ENCODE measurements around the gene DNM3.

DNM3 gene

DNA sequence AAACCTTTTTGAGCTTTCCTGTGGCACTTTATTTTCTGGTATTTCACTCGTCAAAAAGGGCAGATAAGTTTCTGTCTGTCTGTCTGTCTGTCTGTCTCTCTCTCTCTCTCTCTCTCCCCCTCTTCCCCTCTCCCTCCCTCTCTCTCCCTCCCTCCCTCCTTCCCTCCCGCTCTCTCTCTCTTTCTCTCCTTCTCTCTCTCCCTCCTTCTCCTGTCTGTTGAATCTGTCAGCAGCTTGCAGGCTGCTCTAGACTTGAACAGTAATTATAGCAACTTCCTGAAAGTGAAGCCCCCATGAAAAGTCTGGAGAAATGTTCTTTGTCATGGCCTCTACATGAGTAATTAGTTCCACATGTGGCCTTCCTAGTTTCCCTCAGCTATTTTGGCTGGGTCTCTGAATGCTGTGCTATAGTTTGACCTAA, 303.9 kb downstream of the DNM3 start:
- no peak for DNase-seq

DNA sequence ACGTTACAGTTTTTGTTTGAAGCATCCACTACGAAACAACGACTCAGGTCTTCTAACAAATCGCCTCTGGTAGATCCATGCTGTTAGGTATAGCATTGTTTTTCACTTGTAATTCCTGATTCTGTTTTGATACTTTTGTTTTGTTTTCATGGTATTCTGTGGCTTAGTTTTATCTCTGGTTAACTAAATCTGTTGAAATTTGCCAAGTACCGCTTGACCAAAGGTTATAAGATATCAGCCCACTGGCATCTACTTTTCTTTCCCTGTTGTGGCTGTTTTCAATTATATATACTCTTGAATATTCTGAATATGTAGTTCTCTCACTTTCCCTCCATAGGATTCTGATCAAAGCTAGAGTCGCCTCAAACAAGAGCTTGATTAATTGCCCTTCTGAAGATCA, 304.4 kb downstream of the DNM3 start:
- no peak for DNase-seq

DNA sequence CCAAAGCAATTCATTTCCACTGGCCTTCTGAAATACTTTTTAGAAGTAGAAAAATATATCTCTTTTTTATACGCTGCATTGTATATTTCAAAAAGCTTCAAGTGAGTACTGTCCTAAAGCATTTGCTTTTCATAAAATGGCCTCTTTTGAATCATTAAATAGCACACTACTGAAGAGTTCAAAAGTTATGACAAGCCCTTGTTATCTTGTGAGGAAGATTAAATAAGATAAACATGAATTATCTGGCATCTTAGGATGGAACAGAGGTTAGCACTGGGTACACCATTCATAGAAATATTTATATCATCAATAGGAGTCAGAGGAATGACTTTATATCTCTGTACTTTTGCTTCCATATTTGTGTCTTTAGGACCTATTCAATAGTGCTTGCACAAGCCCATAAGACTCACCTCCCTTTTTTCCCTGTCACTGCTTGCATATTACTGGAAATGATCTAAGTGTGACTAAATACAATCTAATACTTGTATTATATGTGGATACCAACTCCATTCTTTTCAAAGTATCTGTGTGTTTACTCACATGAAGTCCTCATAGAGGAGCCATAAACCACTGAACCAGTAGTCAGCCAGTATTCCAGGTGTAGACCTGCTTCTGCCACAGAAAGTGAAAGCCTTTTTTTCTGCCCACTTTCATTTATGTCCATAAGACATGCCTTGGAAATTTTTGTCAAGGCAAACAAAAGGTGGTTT, 305.0 kb downstream of the DNM3 start:
- DNase-seq: no peak

DNA sequence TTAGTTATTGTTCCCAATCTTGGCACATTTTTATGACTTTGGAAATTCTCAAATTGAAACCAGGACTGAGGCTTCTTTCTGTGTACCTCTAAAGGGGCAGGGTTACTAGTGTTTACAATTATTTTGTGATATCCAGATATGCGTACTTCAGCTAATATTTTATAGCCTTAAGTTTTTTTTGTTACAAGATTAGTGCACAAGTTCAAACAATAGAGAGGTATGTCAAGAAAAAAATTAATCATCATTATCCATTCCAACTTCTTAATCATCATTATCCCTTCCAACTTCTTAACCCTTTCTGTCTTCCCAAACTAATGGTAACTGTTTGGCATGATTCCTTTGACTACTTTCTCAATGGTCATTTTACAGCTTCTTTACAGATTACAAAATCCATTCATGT, 306.2 kb downstream of the DNM3 start:
- DNase-seq: no peak

DNA sequence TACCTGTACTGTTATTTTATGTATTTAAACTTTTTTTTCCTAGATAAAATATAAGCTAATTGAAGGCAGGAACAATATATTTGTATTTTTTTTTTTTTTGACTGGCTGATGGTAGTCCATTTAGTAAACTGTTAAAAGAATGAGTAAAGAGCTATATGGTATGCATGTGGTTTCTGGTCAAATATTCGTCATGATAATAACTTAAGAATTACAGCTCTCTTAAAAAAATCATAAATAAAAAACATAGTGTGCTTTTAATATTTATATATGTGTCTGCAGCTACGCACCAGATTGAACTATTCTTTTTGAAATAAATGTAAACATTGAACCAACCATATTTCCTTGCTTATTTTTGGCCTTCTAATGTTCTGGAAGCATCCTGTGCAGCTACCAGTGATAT, 306.9 kb downstream of the DNM3 start:
- no peak for DNase-seq

DNA sequence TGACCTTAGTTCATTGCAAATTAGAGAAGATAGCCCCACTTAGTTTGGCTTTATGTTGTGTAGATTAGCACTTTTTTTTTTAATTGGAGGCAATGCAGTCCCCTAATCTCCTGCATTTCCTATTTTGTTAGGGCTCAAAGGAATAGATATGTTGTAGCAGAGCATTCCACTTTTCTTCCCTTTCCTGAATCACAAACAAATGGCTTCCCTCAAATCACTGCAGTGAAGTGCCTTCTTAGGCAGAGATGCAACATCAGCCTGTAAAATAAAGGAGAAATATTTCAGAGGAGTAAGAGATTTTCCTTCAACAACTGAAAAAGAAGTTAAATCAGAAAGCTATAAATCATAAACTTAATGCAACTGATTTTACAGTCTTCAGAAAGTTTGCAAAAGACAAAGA, 307.4 kb downstream of the DNM3 start:
- no peak for DNase-seq

DNA sequence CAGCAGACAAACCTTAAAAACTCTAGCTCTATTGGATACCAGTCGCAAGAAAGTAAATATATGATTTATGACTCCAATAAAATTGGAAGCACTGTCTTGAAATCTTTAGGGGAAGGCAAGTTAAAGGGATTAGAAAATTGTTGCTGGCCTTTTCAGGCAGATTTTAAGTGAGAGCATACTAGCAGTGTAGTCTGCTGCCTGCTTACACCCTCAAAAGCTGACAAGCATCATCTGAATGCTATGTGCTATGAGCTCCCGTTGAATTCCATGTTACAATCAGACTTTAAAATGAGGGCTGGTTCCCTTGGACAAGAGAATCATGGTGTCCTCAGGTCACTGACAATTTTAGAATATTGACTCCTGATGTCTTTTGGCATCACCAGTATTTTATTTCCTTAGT, 308.0 kb downstream of the DNM3 start:
- no peak for DNase-seq

DNA sequence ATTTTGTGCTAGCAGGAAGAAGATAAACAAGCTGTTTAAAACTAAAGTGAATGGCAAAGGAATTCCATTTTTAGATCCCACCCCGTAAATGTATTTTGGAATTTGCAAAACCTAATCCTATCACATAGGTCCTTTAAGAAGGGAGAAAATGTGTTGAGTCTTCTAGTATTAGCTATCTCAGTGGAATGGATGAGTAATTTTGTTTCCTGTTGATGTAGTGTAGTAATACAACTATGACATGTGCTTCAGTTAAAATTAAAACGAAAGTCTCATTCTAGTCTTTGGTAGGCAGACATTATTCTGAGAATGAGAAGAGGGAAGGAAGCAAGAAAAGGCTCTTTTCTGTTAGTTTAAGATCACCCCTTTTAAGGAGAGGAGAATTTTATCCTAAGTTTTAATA, 313.3 kb downstream of the DNM3 start:
- DNase-seq: peak in 1 of 5 donors; percentile 79

DNA sequence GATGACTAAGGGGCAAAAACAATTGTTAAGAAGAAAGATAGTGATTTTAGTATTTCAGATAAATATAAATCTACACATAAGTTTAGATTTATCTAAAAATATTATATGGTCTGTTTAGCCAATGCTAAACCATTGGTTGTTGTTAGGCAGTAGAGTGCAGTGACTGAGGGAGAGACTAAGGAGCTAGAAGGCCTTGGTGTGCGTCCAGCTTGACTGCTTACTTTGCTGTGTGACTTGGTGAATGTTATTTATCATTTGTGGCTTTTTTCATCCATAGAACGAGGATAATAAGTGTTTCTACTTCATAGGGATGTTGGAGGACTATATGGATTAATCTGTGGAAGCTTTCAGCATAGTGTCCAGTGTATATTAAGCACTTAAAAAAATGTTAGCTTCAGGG, 314.5 kb downstream of the DNM3 start:
- no peak for DNase-seq

DNA sequence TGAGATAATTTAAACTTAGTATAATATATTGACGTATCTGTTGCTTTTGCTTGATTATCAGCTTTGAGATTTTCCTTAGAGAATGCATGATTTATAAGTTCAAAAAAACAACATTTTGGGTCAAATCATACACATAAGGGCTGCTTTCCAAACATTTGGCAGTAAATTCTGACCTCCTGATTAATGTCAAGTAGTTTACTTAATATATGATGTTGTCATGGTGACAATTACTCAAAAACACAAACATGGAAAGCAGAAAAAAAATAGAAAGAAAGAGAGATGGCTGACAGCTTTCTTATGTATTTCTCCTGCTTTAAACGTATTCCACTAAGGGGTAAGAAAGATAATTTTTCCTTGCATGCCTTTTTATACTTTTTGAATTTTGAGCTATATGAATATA, 320.9 kb downstream of the DNM3 start:
- DNase-seq: no peak

DNA sequence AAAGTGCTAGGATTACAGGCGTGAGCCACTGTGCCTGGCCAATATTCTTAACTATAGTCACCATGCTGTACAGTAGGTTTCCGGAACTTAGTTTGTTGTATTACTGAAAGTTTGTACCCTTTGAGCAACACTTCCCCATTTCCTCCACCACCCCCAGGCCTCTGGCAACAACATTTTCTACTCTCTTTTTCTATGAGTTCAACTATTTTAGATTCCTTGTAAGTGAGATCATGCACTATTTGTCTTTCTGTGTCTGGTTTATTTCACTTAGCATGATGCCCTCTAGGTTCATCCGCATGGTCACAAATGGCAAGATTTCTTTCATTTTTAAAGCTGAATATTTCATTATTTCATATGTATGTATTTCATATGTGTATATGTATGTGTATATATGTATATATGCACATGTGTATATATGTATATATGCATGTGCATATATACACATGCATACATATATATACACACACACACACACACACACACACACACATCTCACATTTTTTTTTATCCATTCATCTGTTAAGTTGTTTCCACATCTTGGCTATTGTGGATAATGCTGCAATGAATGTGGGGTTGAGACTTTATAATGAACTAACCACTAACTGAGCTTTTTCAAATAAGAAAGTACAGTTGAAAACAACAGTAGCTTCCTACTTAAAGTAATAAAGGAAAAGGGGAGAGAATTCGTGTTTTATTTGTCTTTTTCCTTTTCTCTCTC, 322.4 kb downstream of the DNM3 start:
- DNase-seq: no peak

DNA sequence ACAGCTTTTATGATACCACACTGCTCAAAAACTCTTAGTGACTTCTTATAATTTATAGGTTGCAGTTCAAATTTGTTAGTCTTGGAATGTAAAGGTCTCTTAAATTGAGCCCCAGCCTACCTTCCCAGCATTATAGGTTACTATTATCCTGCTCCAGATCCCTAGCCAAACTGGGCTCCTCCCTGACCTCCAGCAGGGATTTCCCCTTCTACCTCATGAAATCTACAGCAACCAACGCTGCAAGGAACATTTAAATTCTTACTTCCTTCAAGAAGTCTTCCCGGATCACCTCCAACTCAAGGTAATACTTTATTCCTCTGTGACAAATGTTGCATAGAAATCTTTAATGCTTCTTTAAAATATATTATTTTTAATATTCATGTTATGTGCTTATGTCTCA, 324.1 kb downstream of the DNM3 start:
- DNase-seq: no peak

DNA sequence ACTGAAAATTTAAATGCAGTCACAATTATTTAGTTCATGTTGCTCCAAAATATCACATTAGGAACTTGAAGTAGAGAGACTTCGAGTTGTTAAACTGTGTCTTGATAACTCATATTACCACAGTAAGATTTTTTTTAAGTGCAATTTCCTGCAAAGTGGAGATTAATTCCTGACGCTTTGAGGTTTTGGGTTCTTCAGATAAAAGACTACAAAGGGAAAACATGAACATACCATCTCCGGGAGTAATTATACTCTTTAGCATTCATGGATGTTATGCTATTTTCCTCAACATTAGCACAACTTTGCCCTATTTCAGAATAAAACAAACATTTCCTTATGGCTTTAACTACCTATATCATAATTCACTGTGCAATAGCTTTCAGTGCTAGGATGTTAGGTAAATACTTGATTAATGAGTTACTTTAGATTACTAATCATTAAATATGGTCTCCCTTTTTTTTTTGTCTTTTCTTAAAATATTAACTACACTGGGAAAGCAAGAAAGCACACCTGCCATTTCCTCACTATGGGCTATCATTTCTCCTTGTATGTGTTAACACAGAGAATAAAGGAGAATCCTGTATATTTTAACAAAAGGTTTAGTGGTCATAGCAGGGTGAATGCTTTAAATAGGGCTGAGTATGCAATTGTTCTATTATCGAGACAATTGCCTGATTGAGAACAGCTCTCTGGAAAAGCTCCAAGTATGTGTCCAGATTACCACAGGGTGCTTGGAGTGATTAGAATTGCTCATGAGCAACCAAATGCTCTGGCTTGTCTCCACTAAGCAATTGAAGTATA, 326.7 kb downstream of the DNM3 start:
- no peak for DNase-seq

DNA sequence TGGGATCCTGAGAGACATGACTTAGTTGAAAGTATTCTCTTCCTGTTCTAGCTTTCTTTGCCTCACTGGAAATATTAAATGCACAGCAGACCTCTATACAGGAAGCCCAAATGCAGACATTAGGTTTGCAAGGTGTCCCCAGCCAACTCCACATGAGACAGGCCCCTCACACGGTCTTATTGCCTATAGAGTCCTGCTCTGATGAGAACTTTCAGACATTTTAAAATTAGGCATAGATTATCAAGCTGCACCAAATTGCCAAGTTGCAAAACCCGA, 327.2 kb downstream of the DNM3 start:
- no peak for DNase-seq

DNA sequence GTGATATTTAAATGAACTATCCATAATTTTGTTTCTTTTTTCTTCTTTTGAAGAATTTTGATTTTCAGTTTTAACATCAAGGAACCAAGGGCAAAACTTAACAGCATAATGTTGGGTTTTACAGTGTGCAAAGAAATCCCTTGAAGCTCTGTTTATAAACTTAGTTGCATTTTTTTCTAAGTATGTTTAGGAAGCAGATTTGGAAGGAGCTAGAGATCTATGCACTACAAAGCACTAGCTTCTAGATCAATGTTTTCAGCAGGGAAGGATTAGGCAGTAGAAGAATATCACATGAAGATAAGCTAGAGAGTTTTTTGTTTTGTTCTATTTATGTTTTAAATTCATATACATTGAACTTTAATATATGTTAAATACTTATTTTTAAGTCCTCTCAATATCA, 328.5 kb downstream of the DNM3 start:
- no peak for DNase-seq

DNA sequence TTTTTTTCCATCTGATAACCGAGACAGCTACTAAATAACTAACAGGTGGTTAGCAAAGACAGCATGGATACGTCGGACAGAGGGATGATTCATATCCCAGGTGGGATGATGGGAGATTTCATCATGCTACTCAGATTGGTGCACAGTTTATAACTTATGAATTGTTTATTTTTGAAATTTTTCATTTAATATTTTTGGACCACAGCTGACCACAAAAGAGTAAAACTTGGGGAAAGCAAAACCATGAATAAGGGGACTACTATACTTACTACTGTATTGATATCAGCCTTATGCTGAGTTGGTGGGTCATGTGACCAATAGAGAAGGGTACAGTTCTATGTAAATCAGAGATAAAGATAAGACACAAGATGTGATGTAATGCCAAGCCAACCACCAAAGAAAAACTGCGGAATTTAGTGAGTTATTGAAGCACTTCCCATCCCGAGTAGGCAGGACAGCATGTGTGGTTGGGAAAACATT, 331.1 kb downstream of the DNM3 start:
- no peak for DNase-seq

DNA sequence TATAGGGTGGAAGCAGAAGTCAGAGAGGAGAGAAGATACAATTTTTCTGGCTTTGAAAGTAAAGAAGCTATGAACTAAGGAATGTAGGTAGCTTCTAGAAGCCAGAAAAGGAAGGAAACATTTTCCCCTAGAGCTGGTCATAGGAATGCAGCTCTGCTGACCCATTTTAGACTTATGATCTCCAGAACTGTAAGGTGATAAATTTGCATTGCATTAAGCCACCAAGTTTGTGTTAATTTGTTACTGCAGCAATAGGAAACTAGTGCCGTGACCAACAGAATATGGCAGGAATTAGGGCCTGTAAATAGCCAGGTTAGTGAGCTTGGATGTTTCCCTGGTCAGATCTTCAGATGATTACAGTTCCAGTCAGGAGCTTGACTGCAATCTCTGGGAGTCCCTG, 334.9 kb downstream of the DNM3 start:
- DNase-seq: no peak

DNA sequence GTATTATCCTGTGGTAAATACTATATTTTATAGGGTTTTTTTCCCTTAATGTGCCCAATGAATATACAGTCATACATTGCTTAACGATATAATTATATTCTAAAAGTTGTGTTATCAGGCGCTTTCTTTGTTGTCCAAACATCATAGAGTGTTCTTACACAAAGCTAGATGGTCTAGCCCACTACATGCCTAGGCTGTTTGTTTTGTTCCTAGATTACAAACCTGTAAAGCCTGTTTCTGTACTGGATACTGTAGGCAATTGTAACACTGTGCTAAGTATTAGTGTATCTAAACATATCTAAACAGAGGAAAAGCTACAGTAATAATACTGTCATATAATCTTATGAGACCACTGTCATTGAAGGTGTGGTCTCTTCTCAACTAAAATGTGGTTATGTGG, 336.6 kb downstream of the DNM3 start:
- DNase-seq: no peak

DNA sequence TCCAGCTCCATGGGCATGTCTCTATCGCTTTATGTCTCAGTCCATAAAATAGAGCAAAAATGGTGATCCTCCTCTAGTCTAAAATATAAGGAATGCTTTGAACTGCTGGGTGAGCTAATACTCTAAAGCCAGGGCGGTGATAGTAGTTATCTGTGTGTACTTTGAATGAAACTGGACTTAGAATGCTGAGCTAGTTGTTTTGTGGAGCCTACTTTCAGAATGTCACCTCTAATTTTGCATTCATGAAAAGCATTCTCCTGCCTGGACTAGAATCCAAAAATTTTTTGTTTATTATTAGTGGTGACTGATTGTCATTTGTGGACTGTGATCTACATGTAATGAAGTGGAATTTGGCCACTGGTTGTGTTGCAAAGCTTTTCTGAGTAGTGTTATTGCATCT, 337.6 kb downstream of the DNM3 start:
- no peak for DNase-seq

DNA sequence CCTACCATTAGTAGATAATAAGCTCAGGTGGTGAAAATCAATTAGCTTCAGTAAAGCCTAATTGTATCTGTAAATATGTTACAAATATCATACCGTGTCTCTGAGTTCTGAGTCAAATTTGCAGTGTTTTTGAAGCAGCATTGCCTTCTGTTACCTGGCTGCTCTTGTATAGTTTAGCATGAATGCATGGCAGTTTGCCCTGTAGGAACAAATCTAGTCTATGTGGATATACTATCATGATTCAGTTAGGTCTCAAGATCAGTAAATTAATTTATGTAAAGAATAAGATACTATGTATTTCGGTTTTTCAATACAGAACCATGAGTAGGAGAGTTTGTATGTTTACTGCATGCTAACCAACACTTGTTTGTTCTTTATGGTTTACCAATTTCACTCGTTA, 338.6 kb downstream of the DNM3 start:
- no peak for DNase-seq

DNA sequence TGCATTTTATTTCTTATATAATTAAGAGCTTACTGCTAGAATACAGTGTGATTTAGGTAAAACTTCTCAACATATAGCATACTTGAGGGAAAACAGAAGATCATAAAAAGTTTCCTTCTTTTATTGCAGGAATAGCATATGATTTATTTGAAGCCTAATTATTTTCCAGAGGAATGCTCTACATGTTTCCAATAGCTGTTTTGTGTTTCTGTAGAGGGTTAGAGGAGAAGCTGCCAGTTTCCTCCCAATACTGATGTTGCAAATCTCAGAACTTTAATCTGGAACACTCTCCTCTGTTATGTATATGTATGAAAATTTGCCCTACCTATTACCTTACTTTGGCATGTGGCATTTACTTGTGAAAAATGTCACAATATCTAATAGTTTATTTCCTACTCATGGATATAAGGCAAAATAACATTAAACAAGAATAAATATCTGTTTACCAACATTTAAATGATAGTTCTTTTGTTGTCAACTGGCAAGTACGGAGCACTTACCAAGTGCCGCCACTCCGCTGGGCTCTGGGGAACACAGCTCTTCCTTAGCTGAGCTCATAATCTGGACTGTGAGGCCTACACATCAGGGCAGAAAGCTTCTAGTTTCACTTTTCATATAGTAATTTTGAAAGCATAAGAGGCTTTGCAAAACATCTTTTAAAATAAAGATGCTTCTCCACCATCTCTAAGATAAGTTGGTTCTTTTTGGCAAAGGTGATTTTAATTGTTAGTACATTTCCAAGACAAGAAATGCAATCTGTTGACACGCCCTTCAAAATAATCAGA, 339.4 kb downstream of the DNM3 start:
- DNase-seq: peak in 3 of 5 donors; percentile 8 to 84 (median 19)

DNA sequence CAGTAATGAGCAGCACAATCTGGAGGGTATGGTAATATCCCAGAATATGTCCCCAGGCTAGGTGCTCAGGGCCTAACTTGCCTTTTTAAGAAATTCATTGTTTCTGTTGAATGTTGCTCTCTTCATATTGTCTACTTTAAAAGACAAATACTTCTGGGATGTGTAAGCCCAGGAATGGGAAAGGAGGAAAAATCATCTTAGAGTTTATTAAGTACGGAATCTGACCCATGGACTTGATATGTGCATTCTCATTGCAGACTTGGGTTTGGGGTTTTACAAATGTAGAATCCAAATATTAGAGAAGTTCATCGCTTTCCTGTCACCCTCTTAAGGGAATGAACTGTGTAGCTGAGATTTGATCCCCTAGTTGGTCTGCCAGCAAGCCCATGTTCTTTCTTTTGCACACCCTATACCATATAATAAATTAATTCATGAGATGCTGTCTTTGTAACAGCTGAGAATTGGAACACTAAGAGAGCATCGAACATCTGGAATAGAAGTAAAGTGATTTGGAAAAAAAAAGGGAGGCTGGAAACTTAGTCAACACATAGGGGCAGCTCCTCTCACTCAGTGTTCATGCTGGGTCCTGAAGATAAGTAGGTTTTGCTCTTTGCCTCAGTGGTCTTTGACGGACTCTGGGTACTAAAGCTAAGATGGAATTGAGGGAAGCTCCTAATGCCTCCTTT, 343.4 kb downstream of the DNM3 start:
- DNase-seq: no peak

DNA sequence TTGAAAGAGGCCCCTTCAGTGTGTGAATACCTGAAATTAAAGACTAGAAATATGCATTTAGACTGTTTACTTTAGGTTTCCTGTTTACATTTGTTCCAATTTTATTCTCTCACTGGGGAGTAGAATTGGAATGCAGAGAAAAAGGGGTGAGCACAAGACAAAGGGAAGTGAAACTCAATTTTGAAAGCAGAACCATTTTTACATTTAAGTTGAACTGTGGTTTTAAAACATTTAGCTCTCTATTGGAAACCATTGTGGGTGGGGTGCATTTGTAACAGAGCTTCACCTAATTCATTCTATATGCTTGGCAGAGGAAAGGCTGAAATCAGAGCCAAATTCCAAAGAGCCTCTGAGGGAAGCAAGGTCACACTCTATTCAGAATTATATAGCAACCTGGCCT, 343.9 kb downstream of the DNM3 start:
- DNase-seq: peak in 1 of 5 donors; percentile 25
